ENCODE data around the gene FOXN3. TPM values are rescaled to one million over a fixed set of nuclear protein-coding genes. Genes with fewer than 3 reads are reported as not detected.

The FOXN3 gene
- total and polyA plus RNA-seq, 2 donors (not counting 1 experiment from before 2014, with no cell fraction given): 27.9 to 33.3 TPM

DNA sequence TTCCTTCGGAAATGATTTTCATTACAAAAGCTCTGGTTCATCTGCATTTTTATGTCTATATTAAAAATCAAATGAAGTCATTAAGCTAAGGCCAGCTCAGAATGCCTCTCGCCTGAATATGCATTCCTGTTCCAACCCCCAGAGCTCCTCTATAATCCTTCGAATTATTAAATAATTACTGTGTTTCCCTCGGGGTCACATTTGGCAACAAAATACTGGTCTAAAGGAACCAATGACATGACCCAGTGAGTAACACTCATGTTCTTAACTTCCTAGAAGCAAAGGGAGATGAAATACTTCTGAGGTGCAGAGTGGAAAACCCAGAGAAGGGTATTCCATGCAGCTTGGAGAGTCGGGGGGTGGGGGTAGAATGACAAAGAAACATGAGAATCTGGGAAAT lies 68.3 kb downstream of the FOXN3 start:
- H3K4me3 ChIP-seq (replicated peaks in 1 of 4; ENCODE audit: control extremely low read depth in 1 of 4, insufficient read depth in 1 of 4, low read depth in 3 of 4, low read length in 4 of 4): no peak overlapping the region
- no peak overlapping the region for H3K9ac ChIP-seq (ENCODE audit: insufficient read depth, low read length)
- H2AFZ ChIP-seq (ENCODE audit: low read length): no peak overlapping the region
- H3K36me3 ChIP-seq (ENCODE audit: control insufficient read depth, insufficient read depth, low read length): no peaks in the 10 kb centered on the region
- peaks cover 2% of the 10 kb centered on the region for H3K4me1 ChIP-seq (ENCODE audit: control insufficient read depth, extremely low read depth, insufficient read depth, low read length)
- no peak for DNase-seq (ENCODE audit: low read depth in 2 of 2)
- no peaks in the 10 kb centered on the region for H3K27me3 ChIP-seq (ENCODE audit: control insufficient read depth, insufficient read depth, low read length)
- no peaks in the 10 kb centered on the region for H3K9me3 ChIP-seq (ENCODE audit: control insufficient read depth, insufficient read depth, low read depth, low read length)
- no peak overlapping the region for H3K4me2 ChIP-seq (ENCODE audit: extremely low read depth, insufficient read depth, low read length)
- no peaks in the 10 kb centered on the region for H3K79me2 ChIP-seq (ENCODE audit: control insufficient read depth, insufficient read depth, low read length)
- no peak overlapping the region for H3K27ac ChIP-seq (ENCODE audit: insufficient read depth, low read length)
- H4K20me1 ChIP-seq (ENCODE audit: control insufficient read depth, extremely low read depth, insufficient read depth, low read length): no peaks in the 10 kb centered on the region
- TF ChIP-seq EZH2 (IDR thresholded peaks at IDR 0.05; ENCODE audit: low read length, missing control alignments) (no peak), CTCF (conservative IDR thresholded peaks at IDR 0.05 in 1 of 2, IDR thresholded peaks at IDR 0.05 in 1 of 2; ENCODE audit: low read depth in 1 of 2, low read length in 2 of 2) (no peak)

DNA sequence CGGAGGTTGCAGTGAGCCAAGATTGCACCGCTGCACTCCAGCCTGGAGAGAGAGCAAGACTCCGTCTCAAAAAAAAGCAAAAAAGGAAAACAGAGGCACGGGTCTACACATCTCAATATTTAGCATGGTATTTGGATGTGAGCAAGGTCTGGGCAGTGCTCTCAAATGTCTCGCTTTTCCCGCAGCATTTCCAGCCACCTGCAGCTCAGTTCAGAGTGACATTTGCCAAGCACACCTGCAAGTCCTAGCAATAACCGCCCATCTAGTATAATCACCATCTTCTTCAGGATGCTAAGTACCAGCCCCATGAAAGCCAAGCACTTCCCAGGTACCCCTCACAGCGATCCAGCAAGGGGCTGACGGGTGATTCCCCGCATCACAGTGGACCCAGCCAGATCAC lies 69.1 kb downstream of the FOXN3 start:
- no peaks in the 10 kb centered on the region for H3K27me3 ChIP-seq (ENCODE audit: control insufficient read depth, insufficient read depth, low read length)

GRCh38 chr14:89344920-89345254 lies 72.1 kb downstream of the FOXN3 start:
- Histone ChIP-seq H2AFZ (ENCODE audit: low read length) (no peak overlapping the region), H3K27ac (ENCODE audit: insufficient read depth, low read length) (no peak overlapping the region), H3K9me3 (ENCODE audit: control insufficient read depth, insufficient read depth, low read depth, low read length) (no peaks in the 10 kb centered on the region), H3K36me3 (ENCODE audit: control insufficient read depth, insufficient read depth, low read length) (no peaks in the 10 kb centered on the region), H3K9ac (ENCODE audit: insufficient read depth, low read length) (no peak overlapping the region), H3K4me1 (ENCODE audit: control insufficient read depth, extremely low read depth, insufficient read depth, low read length) (peaks cover 4% of the 10 kb centered on the region), H3K27me3 (ENCODE audit: control insufficient read depth, insufficient read depth, low read length) (no peaks in the 10 kb centered on the region), H3K4me3 (replicated peaks in 1 of 4; ENCODE audit: control extremely low read depth in 1 of 4, insufficient read depth in 1 of 4, low read depth in 3 of 4, low read length in 4 of 4) (no peak overlapping the region), H3K79me2 (ENCODE audit: control insufficient read depth, insufficient read depth, low read length) (no peaks in the 10 kb centered on the region), H4K20me1 (ENCODE audit: control insufficient read depth, extremely low read depth, insufficient read depth, low read length) (no peaks in the 10 kb centered on the region), H3K4me2 (ENCODE audit: extremely low read depth, insufficient read depth, low read length) (no peak overlapping the region)
- TF ChIP-seq CTCF (conservative IDR thresholded peaks at IDR 0.05 in 1 of 2, IDR thresholded peaks at IDR 0.05 in 1 of 2; ENCODE audit: low read depth in 1 of 2, low read length in 2 of 2): no peak
- TF ChIP-seq EZH2 (IDR thresholded peaks at IDR 0.05; ENCODE audit: low read length, missing control alignments): no peak
- DNase-seq (ENCODE audit: low read depth in 2 of 2): no peak

More for the DNA sequence above, 69.1 kb downstream of the FOXN3 start:
- Histone ChIP-seq H2AFZ (ENCODE audit: low read length) (no peak overlapping the region), H3K4me1 (ENCODE audit: control insufficient read depth, extremely low read depth, insufficient read depth, low read length) (peaks cover 2% of the 10 kb centered on the region), H4K20me1 (ENCODE audit: control insufficient read depth, extremely low read depth, insufficient read depth, low read length) (no peaks in the 10 kb centered on the region), H3K4me3 (replicated peaks in 1 of 4; ENCODE audit: control extremely low read depth in 1 of 4, insufficient read depth in 1 of 4, low read depth in 3 of 4, low read length in 4 of 4) (no peak overlapping the region), H3K4me2 (ENCODE audit: extremely low read depth, insufficient read depth, low read length) (no peak overlapping the region), H3K79me2 (ENCODE audit: control insufficient read depth, insufficient read depth, low read length) (no peaks in the 10 kb centered on the region), H3K9me3 (ENCODE audit: control insufficient read depth, insufficient read depth, low read depth, low read length) (no peaks in the 10 kb centered on the region), H3K36me3 (ENCODE audit: control insufficient read depth, insufficient read depth, low read length) (no peaks in the 10 kb centered on the region), H3K27ac (ENCODE audit: insufficient read depth, low read length) (no peak overlapping the region), H3K9ac (ENCODE audit: insufficient read depth, low read length) (no peak overlapping the region)
- no peak for DNase-seq (ENCODE audit: low read depth in 2 of 2)
- TF ChIP-seq EZH2 (IDR thresholded peaks at IDR 0.05; ENCODE audit: low read length, missing control alignments): no peak
- TF ChIP-seq CTCF (conservative IDR thresholded peaks at IDR 0.05 in 1 of 2, IDR thresholded peaks at IDR 0.05 in 1 of 2; ENCODE audit: low read depth in 1 of 2, low read length in 2 of 2): no peak
